IMR-90 (cell line): ENCODE data around the gene COQ2. TPM values are rescaled to one million over a fixed set of nuclear protein-coding genes. Genes with fewer than 3 reads are reported as not detected.

Source experiments
- ATAC-seq: fragments of 200-7000 bp; cut with Tn5 transposase; 2 replicates; pipeline ENCODE4 v1.9.1; 2020; ENCODE audit warnings: low read depth, mild to moderate bottlenecking, moderate library complexity
- BruUV-seq: library from RNA; stranded (reverse); fragments of 400-500 nt; replicated peaks from 2 replicates; lab custom pipeline; 2021; lab: Mats Ljungman, UMichigan
- CTCF ChIA-PET: fragments of 300-600 bp; formaldehyde crosslinking; extraction: SDS; loops from one replicate; lab custom pipeline; 2021; ENCODE audit warnings: antibody characterized with exemption; lab: Yijun Ruan, JAX
- POLR2A ChIA-PET: fragments of 300-600 bp; sonication (Branson Sonifier 250); formaldehyde crosslinking; loops from one replicate; lab custom pipeline; 2022; ENCODE audit warnings: antibody characterized with exemption; ENCODE audit not compliant: unreplicated experiment; lab: Charles Lee
- DNase-seq: peaks from one replicate; pipeline ENCODE4 v3.0.0; 2013
- H2AFZ ChIP-seq: replicated peaks from 2 replicates; pipeline ENCODE3; 2013; ENCODE audit warnings: low read length, mild to moderate bottlenecking; ENCODE audit not compliant: poor library complexity
- H2AK5ac ChIP-seq: 2 replicates; pipeline ENCODE4 v1.6.1; 2013; ENCODE audit warnings: low read depth, low read length, inconsistent platforms
- H2AK9ac ChIP-seq: replicated peaks from 2 replicates; pipeline ENCODE3; 2013; ENCODE audit warnings: mild to moderate bottlenecking, low read depth, low read length, moderate library complexity; ENCODE audit not compliant: poor library complexity
- H2BK120ac ChIP-seq: 2 replicates; pipeline ENCODE4 v1.6.1; 2013; ENCODE audit warnings: low read depth, low read length, inconsistent platforms
- H2BK15ac ChIP-seq: 3 replicates; pipeline ENCODE4 v1.6.1; 2013; ENCODE audit warnings: low read depth, low read length, inconsistent platforms
- H2BK20ac ChIP-seq: 2 replicates; pipeline ENCODE4 v1.6.1; 2013; ENCODE audit warnings: low read depth, mild to moderate bottlenecking, inconsistent platforms, low read length, moderate library complexity
- H2BK5ac ChIP-seq: 2 replicates; pipeline ENCODE4 v1.6.1; 2013; ENCODE audit warnings: mild to moderate bottlenecking, low read depth, low read length, inconsistent platforms; ENCODE audit not compliant: poor library complexity, severe bottlenecking
- H3K14ac ChIP-seq: replicated peaks from 2 replicates; pipeline ENCODE4 v1.6.1; 2013; ENCODE audit warnings: low read depth, low read length, inconsistent platforms
- H3K18ac ChIP-seq: 2 replicates; pipeline ENCODE4 v1.6.1; 2013; ENCODE audit warnings: low read depth, low read length, control low read depth
- H3K23ac ChIP-seq: 2 replicates; pipeline ENCODE4 v1.6.1; 2013; ENCODE audit warnings: low read depth, low read length, inconsistent platforms
- H3K27ac ChIP-seq: 2 replicates; pipeline ENCODE4 v1.5.1; 2013; ENCODE audit warnings: mild to moderate bottlenecking, control low read depth, low read length; ENCODE audit not compliant: insufficient read depth
- H3K27me3 ChIP-seq: 2 replicates; pipeline ENCODE4 v1.6.1; 2013; ENCODE audit warnings: low read length; ENCODE audit not compliant: control insufficient read depth, insufficient read depth
- H3K36me3 ChIP-seq: 2 replicates; pipeline ENCODE4 v1.6.1; 2013; ENCODE audit warnings: low read length, mixed read lengths; ENCODE audit not compliant: control insufficient read depth, insufficient read depth
- H3K4ac ChIP-seq: 2 replicates; pipeline ENCODE4 v1.6.1; 2013; ENCODE audit warnings: low read depth, low read length, inconsistent platforms
- H3K4me1 ChIP-seq: 2 replicates; pipeline ENCODE4 v1.6.1; 2013; ENCODE audit warnings: low read length, mixed read lengths; ENCODE audit not compliant: control insufficient read depth, insufficient read depth
- H3K4me2 ChIP-seq: 2 replicates; pipeline ENCODE4 v1.6.1; 2013; ENCODE audit warnings: low read depth, mild to moderate bottlenecking, control low read depth, low read length, moderate library complexity
- H3K4me3 ChIP-seq: 2 replicates; pipeline ENCODE4 v1.5.1; 2013; ENCODE audit warnings: low read depth, mild to moderate bottlenecking, control low read depth, low read length, moderate library complexity; ENCODE audit not compliant: insufficient read depth
- H3K56ac ChIP-seq: 2 replicates; pipeline ENCODE4 v1.6.1; 2013; ENCODE audit warnings: low read length, inconsistent platforms; ENCODE audit not compliant: insufficient read depth; ENCODE audit errors: extremely low read depth
- H3K79me1 ChIP-seq, 2 experiments: 2 replicates each; pipeline ENCODE4 v1.6.1; 2013; ENCODE audit warnings: low read length in 2 of 2, inconsistent platforms in 1 of 2, low read depth in 1 of 2
- H3K9ac ChIP-seq: 2 replicates; pipeline ENCODE4 v1.6.1; 2013; ENCODE audit warnings: low read depth, low read length, control low read depth
- H3K9me1 ChIP-seq: 2 replicates; pipeline ENCODE4 v1.6.1; 2013; ENCODE audit warnings: low read length, inconsistent platforms; ENCODE audit not compliant: insufficient read depth
- H3K9me3 ChIP-seq: 2 replicates; pipeline ENCODE4 v1.6.1; 2013; ENCODE audit warnings: low read length; ENCODE audit not compliant: control insufficient read depth, insufficient read depth
- H4K20me1 ChIP-seq: 2 replicates; pipeline ENCODE4 v1.6.1; 2013; ENCODE audit warnings: low read length, inconsistent platforms; ENCODE audit not compliant: insufficient read depth
- H4K5ac ChIP-seq: 2 replicates; pipeline ENCODE4 v1.6.1; 2013; ENCODE audit warnings: mild to moderate bottlenecking, low read depth, low read length, control low read depth
- H4K8ac ChIP-seq, 2 experiments: 2 replicates each; pipeline ENCODE4 v1.6.1; 2013; ENCODE audit warnings: low read depth in 2 of 2, low read length in 2 of 2, control low read depth in 1 of 2, inconsistent platforms in 1 of 2
- H4K91ac ChIP-seq: 2 replicates; pipeline ENCODE4 v1.6.1; 2013; ENCODE audit warnings: low read depth, low read length, inconsistent platforms; ENCODE audit not compliant: insufficient read depth
- CEBPB ChIP-seq: IDR thresholded peaks from 2 replicates; pipeline ENCODE4 v1.6.1; 2012; ENCODE audit warnings: low read depth, low read length, improper control_type of control experiment
- CHD1 ChIP-seq: IDR thresholded peaks from 2 replicates; pipeline ENCODE4 v1.6.1; 2012; ENCODE audit warnings: low read depth, low read length, improper control_type of control experiment
- MAZ ChIP-seq: IDR thresholded peaks from 2 replicates; pipeline ENCODE4 v1.6.1; 2012; ENCODE audit warnings: low read depth, mild to moderate bottlenecking, low read length, improper control_type of control experiment, moderate library complexity, borderline replicate concordance
- WGBS, 2 experiments: methylation state at CpG; one replicate each; pipeline versions ENCODE4 v1.1.5 to v1.1.7; 2013; ENCODE audit warnings: missing lambda C conversion rate in 2 of 2; ENCODE audit not compliant: insufficient read length in 1 of 2; ENCODE audit errors: extremely low coverage in 2 of 2; 5-methylcytosine and 5-hydroxymethylcytosine counted together
- dilution Hi-C: fragments of 300-500 bp; cut with HindIII; formaldehyde crosslinking; loops from one replicate; pipeline ENCODE4 v1.14.3; 2018; ENCODE audit warnings: low sequenced_read_pairs; ENCODE audit not compliant: unreplicated experiment
- in situ Hi-C: fragments of 300-500 bp; cut with MboI; formaldehyde crosslinking; loops from 3 replicates; pipeline ENCODE4 v1.14.3; 2019; ENCODE audit warnings: low sequenced_read_pairs, inconsistent platforms, mixed read lengths
- intact Hi-C: fragments of 100-400 bp; cut with micrococcal nuclease; formaldehyde crosslinking; loops from 2 replicates; pipeline ENCODE4 v1.10.0; 2022
- polyA plus RNA-seq, 3 experiments: library from polyadenylated mRNA; depleted of rRNA; stranded (reverse); fragments of >200 nt; gene quantifications; 2 replicates each; pipeline ENCODE4 v1.2.3, GENCODE V29; 2012; ENCODE audit warnings: low replicate concordance in 1 of 3
- total RNA-seq: library from RNA; depleted of rRNA; stranded (reverse); fragments of >200 nt; gene quantifications from 2 replicates; pipeline ENCODE4 v1.2.3, GENCODE V29; 2012

Gene COQ2
- total and polyA plus RNA-seq, 2 of the 4 experiments (the other 2 are of a cell fraction): 7.3 to 7.4 TPM

DNA sequence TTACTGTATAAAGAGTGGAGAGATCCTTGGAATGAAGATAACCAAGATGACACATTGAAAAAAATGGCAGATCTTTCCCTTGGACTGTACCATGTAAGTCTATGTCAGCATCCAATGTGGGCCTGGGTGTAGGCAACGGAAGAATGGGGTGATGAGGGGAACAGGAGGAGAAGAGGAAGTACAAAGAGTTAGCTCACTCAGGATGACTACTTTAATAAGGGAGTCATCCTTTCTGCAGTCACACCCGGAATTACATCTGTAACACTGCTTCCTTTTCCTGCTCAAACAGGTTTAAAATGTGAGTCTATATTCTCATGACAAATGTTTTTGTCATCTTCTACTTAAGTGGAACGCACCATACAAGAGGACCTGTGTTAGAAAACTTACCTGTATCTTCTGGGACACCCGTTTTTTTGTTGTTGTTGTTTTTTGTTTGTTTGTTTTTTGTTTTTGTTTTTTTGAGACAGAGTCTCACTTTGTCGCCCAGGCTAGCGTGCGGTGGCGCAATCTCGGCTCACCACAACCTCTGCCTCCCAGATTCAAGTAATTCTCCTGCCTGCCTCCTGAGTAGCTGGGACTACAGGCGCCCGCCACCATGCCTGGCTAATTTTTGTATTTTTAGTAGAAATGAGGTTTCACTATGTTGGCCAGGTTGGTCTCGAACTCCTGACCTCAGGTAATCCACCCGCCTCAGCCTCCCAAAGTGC, 32.0 kb upstream of the COQ2 start:
- Histone ChIP-seq H3K9ac (no peak overlapping the region), H3K27me3 (peaks cover 2% of the 10 kb centered on the region; the same call in 1 of the 2 replicates), H3K4me2 (no peak overlapping the region), H4K20me1 (no peaks in the 10 kb centered on the region), H3K27ac (no peak overlapping the region), H3K56ac (no peak overlapping the region), H3K4me1 (no peaks in the 10 kb centered on the region), H2AK9ac (no peak overlapping the region), H3K4me3 (no peak overlapping the region), H3K4ac (no peak overlapping the region), H3K9me1 (no peaks in the 10 kb centered on the region), H3K79me1 (no peaks in the 10 kb centered on the region), H3K36me3 (no peaks in the 10 kb centered on the region), H4K8ac (no peak overlapping the region), H2BK5ac (no peak overlapping the region), H3K23ac (no peak overlapping the region), H2AFZ (no peak overlapping the region), H3K18ac (no peak overlapping the region), H3K14ac (no peak overlapping the region), H4K91ac (no peak overlapping the region), H3K9me3 (no peaks in the 10 kb centered on the region), H4K5ac (no peak overlapping the region), H2BK15ac (no peak overlapping the region), H2BK20ac (no peak overlapping the region), H2BK120ac (no peak overlapping the region), H2AK5ac (no peak overlapping the region)
- CTCF ChIA-PET: interaction anchor here (0.5 kb wide), 1 partner anchor 99 kb away, joined by 3 read pairs; no protein-coding TSS in a partner anchor
- no TSS peak for BruUV-seq
- intact Hi-C loops (no loop called here), in situ Hi-C loops (no loop called here), dilution Hi-C loops (no loop called here)
- TF ChIP-seq CEBPB: no peak
- no peak for TF ChIP-seq MAZ
- no peak for TF ChIP-seq CHD1
- ATAC-seq: no peak
- POLR2A ChIA-PET: no interaction called here
- no peak for DNase-seq
- 60% methylated on average over 2 of the region's 13 CpGs; no CpG with 5 or more reads in 1 of the 2 experiments for WGBS, 2 experiments
